Mammary epithelial cell (primary cell): ENCODE data around the gene SYTL3.

ENCODE experiments used
- CTCF ChIP-seq, 2 donors: IDR thresholded peaks in 1 of 2; conservative IDR thresholded peaks in 1 of 2; 2 replicates each; pipeline ENCODE4 v1.5.1; 2011 to 2012; ENCODE audit warnings: inconsistent platforms in 2 of 2, low read length in 2 of 2, mild to moderate bottlenecking in 2 of 2, control low read depth in 1 of 2, low read depth in 1 of 2; ENCODE audit not compliant: insufficient read depth in 1 of 2; ENCODE audit errors: extremely low read depth in 1 of 2
- EZH2 ChIP-seq: IDR thresholded peaks from 2 replicates; pipeline ENCODE4 v1.6.1; 2012; ENCODE audit warnings: low read length, inconsistent platforms, borderline replicate concordance

- TF ChIP-seq CTCF (conservative IDR thresholded peaks at IDR 0.05 in 1 of 2, IDR thresholded peaks at IDR 0.05 in 1 of 2; ENCODE audit: extremely low read depth in 1 of 2, insufficient read depth in 1 of 2, low read depth in 1 of 2, low read length in 2 of 2), result no peak
- no peak for TF ChIP-seq EZH2
These were observed 101.4 kb downstream of the SYTL3 start for GRCh38 chr6:158751224-158751623.
